GM12874 (cell line): Measurements from ENCODE around the gene STON2.

Experiments used
- CTCF ChIP-seq: IDR thresholded peaks from 2 replicates; pipeline ENCODE4 v1.5.1; 2011; ENCODE audit warnings: low read depth, mild to moderate bottlenecking, control low read depth, low read length, moderate library complexity; ENCODE audit not compliant: insufficient read depth

STON2 gene

DNA sequence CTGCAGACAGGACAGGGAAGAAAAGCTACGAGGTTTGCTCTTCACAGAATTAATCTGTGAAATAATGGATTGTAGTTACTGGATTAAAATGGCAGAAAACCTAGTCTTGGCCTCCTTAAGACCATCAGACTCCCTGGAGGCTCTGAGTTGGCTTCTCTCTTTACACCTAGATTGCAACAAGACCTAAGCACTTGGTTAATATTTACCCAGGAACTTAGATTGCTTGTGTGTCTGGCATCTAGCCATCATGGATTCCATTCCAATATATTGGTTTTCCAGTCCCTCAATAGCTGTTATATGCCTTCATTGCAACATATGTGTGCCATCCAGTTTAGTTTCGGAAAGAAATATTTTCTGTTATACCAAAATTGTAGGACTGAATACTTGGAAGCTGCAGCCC is 177.4 kb downstream of the STON2 start:
- no peak for TF ChIP-seq CTCF

DNA sequence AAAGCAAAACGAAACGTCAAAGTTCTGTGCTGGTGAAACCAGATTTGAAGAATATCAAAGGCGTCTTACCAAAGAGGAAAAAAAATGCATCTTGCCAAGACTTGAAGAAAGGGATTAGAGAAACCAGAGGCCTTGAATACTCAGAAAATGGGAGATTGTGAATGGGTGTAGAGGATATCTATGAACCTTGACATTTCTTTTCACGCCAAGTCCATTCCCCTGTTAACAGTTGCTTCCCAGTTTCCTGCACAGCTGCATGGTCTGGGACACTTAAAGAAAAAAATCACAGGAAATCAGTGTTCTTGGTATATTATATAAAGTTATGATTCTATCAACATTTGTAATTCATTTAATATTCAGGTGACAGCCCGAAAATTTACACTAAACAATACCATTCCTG is 178.0 kb downstream of the STON2 start:
- no peak for TF ChIP-seq CTCF

DNA sequence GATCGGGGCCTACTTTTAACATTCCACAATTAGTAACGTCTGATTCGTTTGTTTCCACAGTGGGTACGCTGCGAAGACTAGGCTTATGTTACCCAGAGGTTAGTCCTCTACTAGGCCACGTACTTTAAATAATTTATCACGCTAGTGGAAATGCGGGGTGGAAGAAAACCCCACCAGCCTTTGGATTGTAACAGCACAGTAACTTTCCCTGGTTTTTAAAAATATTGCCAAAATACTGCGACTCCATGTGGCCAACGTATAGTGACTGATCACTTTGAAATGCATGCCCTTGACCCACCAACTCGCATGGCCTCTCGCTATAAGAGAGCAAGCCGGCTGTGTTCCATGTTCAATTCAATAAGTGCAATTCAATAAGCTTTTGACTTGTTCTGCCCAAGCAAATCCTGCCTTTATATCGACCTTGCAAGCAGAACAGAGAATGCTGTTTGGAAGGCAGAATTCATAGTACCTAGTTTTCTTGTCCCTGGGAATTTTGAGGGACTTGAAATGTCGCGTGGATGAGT is 178.5 kb downstream of the STON2 start:
- no peak for TF ChIP-seq CTCF

GRCh38 chr14:81220830-81221578 is 179.1 kb downstream of the STON2 start, which contains the start of gene GTF2A1:
TSS of gene GTF2A1 (minus strand) at chr14:81220959. CDS start at chr14:81220518, 441 bp downstream.
- TF ChIP-seq CTCF, result no peak

DNA sequence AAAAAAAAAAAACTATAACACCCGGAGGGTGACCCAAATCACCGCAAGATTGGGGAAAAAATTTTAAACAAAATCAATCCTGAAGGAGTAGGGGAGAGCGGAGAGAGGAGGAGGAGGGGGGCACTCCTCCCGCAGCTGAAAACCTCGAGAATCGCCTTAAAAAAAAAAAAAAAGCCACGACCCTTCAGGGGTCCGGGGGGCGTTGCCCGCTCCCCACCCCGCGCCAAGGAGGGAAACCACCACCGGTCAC is 179.6 kb downstream of the STON2 start:
- no peak for TF ChIP-seq CTCF

GRCh38 chr14:81219759-81220579 is 180.2 kb downstream of the STON2 start:
- no peak for TF ChIP-seq CTCF

- TF ChIP-seq CTCF, result no peak
Observed at GRCh38 chr14:81219210-81219758, 180.8 kb downstream of the STON2 start.
